ENCODE measurements around the gene GPRC5C. TPM values are rescaled to one million over a fixed set of nuclear protein-coding genes. Genes with fewer than 3 reads are reported as not detected.

GPRC5C gene
- total and polyA plus RNA-seq, 2 of the 13 experiments (the other 11 are each of a cell fraction or from before 2014, with no cell fraction given) = 85.6 to 300 TPM

DNA sequence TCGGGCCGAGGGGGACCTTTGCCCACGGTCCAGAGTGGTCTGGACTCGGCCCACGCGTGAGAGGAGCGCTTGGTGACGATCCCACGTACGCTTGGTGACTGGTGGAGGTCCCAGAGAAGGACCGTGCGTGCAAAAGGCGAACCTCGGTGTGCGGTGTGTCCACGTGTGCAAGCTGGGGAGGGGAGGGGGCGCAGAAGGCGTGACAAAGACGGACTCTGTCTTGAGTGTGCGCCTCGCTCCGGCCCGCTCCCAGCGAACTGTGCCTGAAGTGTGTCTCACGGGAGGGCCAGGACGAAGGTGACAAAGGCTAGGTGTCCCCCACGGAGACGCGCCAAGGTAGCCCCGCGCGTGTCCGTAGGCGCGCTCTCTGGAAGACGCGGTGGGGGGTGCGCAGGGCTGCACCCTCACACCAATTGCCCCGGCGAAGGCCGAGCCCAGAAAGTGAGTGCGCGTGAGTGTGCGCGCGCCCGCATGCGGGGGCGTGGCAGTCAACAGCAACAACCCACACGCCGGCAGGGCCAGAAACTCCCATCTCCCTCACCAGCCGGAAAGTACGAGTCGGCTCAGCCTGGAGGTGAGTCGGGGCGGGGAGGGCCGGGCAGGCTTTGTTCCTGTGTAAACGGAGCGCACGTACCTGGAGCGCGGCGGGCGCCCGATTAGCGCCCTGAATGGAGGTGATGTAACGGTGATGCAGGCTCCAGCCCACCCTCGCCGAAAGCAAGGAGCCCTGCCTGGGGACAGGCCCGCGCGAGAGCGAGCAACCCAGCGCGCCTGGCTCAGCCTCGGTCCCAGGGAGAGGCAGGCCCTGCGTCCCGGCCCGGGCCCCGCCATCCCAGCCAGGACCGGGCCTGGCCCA, at the start of gene GPRC5C (continued):
- TF ChIP-seq, protein P1, sequence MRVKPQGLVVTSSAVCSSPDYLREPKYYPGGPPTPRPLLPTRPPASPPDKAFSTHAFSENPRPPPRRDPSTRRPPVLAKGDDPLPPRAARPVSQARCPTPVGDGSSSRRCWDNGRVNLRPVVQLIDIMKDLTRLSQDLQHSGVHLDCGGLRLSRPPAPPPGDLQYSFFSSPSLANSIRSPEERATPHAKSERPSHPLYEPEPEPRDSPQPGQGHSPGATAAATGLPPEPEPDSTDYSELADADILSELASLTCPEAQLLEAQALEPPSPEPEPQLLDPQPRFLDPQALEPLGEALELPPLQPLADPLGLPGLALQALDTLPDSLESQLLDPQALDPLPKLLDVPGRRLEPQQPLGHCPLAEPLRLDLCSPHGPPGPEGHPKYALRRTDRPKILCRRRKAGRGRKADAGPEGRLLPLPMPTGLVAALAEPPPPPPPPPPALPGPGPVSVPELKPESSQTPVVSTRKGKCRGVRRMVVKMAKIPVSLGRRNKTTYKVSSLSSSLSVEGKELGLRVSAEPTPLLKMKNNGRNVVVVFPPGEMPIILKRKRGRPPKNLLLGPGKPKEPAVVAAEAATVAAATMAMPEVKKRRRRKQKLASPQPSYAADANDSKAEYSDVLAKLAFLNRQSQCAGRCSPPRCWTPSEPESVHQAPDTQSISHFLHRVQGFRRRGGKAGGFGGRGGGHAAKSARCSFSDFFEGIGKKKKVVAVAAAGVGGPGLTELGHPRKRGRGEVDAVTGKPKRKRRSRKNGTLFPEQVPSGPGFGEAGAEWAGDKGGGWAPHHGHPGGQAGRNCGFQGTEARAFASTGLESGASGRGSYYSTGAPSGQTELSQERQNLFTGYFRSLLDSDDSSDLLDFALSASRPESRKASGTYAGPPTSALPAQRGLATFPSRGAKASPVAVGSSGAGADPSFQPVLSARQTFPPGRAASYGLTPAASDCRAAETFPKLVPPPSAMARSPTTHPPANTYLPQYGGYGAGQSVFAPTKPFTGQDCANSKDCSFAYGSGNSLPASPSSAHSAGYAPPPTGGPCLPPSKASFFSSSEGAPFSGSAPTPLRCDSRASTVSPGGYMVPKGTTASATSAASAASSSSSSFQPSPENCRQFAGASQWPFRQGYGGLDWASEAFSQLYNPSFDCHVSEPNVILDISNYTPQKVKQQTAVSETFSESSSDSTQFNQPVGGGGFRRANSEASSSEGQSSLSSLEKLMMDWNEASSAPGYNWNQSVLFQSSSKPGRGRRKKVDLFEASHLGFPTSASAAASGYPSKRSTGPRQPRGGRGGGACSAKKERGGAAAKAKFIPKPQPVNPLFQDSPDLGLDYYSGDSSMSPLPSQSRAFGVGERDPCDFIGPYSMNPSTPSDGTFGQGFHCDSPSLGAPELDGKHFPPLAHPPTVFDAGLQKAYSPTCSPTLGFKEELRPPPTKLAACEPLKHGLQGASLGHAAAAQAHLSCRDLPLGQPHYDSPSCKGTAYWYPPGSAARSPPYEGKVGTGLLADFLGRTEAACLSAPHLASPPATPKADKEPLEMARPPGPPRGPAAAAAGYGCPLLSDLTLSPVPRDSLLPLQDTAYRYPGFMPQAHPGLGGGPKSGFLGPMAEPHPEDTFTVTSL (CRISPR knock-in tag; IDR thresholded peaks at IDR 0.05; ENCODE audit: borderline replicate concordance) = no peak
- TF ChIP-seq, protein P2, sequence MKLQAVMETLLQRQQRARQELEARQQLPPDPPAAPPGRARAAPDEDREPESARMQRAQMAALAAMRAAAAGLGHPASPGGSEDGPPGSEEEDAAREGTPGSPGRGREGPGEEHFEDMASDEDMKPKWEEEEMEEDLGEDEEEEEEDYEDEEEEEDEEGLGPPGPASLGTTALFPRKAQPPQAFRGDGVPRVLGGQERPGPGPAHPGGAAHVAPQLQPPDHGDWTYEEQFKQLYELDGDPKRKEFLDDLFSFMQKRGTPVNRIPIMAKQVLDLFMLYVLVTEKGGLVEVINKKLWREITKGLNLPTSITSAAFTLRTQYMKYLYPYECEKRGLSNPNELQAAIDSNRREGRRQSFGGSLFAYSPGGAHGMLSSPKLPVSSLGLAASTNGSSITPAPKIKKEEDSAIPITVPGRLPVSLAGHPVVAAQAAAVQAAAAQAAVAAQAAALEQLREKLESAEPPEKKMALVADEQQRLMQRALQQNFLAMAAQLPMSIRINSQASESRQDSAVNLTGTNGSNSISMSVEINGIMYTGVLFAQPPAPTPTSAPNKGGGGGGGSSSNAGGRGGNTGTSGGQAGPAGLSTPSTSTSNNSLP (IDR thresholded peaks at IDR 0.05; ENCODE audit: low read depth, low read length) = no peak
- TF ChIP-seq, protein P3, sequence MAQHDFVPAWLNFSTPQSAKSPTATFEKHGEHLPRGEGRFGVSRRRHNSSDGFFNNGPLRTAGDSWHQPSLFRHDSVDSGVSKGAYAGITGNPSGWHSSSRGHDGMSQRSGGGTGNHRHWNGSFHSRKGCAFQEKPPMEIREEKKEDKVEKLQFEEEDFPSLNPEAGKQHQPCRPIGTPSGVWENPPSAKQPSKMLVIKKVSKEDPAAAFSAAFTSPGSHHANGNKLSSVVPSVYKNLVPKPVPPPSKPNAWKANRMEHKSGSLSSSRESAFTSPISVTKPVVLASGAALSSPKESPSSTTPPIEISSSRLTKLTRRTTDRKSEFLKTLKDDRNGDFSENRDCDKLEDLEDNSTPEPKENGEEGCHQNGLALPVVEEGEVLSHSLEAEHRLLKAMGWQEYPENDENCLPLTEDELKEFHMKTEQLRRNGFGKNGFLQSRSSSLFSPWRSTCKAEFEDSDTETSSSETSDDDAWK (CRISPR knock-in tag; IDR thresholded peaks at IDR 0.05) = no peak
- TF ChIP-seq, protein P4, sequence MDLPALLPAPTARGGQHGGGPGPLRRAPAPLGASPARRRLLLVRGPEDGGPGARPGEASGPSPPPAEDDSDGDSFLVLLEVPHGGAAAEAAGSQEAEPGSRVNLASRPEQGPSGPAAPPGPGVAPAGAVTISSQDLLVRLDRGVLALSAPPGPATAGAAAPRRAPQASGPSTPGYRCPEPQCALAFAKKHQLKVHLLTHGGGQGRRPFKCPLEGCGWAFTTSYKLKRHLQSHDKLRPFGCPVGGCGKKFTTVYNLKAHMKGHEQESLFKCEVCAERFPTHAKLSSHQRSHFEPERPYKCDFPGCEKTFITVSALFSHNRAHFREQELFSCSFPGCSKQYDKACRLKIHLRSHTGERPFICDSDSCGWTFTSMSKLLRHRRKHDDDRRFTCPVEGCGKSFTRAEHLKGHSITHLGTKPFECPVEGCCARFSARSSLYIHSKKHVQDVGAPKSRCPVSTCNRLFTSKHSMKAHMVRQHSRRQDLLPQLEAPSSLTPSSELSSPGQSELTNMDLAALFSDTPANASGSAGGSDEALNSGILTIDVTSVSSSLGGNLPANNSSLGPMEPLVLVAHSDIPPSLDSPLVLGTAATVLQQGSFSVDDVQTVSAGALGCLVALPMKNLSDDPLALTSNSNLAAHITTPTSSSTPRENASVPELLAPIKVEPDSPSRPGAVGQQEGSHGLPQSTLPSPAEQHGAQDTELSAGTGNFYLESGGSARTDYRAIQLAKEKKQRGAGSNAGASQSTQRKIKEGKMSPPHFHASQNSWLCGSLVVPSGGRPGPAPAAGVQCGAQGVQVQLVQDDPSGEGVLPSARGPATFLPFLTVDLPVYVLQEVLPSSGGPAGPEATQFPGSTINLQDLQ (CRISPR knock-in tag; IDR thresholded peaks at IDR 0.05) = no peak; the same call in 1 of the 2 replicates
- TF ChIP-seq SRSF1 (optimal IDR thresholded peaks at IDR 0.05; ENCODE audit: low read depth, low read length) (peak; percentile 69), JUNB (CRISPR knock-in tag; IDR thresholded peaks at IDR 0.05; ENCODE audit: borderline replicate concordance) (no peak), ZNF670 (CRISPR knock-in tag; IDR thresholded peaks at IDR 0.05; ENCODE audit: borderline replicate concordance) (0 out of 2 replicates have a peak, but pooled peaks have one; percentile 58), SPEN (CRISPR knock-in tag; IDR thresholded peaks at IDR 0.05; ENCODE audit: low read depth) (no peak), ZNF841 (CRISPR knock-in tag; IDR thresholded peaks at IDR 0.05; ENCODE audit: borderline replicate concordance) (peak; percentile 22; the same call in 1 of the 2 replicates), ZNF775 (CRISPR knock-in tag; IDR thresholded peaks at IDR 0.05; ENCODE audit: borderline replicate concordance) (no peak; the same call in 1 of the 2 replicates), NRL (CRISPR knock-in tag; IDR thresholded peaks at IDR 0.05; ENCODE audit: borderline replicate concordance) (no peak), YY1 (IDR thresholded peaks at IDR 0.05; ENCODE audit: insufficient read depth, insufficient replicate concordance, low read depth, low read length) (peak; percentile 53), ZNF205 (CRISPR knock-in tag; IDR thresholded peaks at IDR 0.05) (0 out of 2 replicates have a peak, but pooled peaks have one; percentile 43), HNF4A (CRISPR knock-in tag; IDR thresholded peaks at IDR 0.05) (peak; percentile 26; the same call in 1 of the 2 replicates)

All from HepG2 (cell line).